HCT116 (cell line): ENCODE data around the gene EPHB2. TPM values are rescaled to one million over a fixed set of nuclear protein-coding genes. Genes with fewer than 3 reads are reported as not detected.

Experiments used
- ATAC-seq: fragments of 200-7000 bp; cut with Tn5 transposase; 2 replicates; pipeline ENCODE4 v1.9.1; 2020; ENCODE audit warnings: mild to moderate bottlenecking, moderate library complexity
- BruUV-seq: library from RNA; stranded (reverse); fragments of 400-500 nt; replicated peaks from 2 replicates; lab custom pipeline; 2021; lab: Mats Ljungman, UMichigan
- CTCF ChIA-PET: fragments of 300-600 bp; sonication (Branson Sonifier 250); formaldehyde crosslinking; loops from one replicate; lab custom pipeline; 2021; ENCODE audit warnings: antibody characterized with exemption; lab: Charles Lee
- POLR2A ChIA-PET: fragments of 300-600, 350-600 bp; sonication (Branson Sonifier 250); formaldehyde crosslinking; loops from one replicate; lab custom pipeline; 2021; ENCODE audit warnings: antibody characterized with exemption; lab: Charles Lee
- RAD21 ChIA-PET, 2 experiments: fragments of 300-600 bp; sonication (Branson Sonifier 250); formaldehyde crosslinking; loops; one replicate each; lab custom pipeline; 2023; ENCODE audit warnings: low total read pairs in 2 of 2; ENCODE audit not compliant: uncharacterized antibody in 2 of 2, unreplicated experiment in 2 of 2, low non-redundant PET in 1 of 2; lab: Charles Lee
- DNase-seq: peaks from one replicate; pipeline ENCODE4 v3.0.0-alpha.2; 2010; ENCODE audit warnings: low read depth, low spot score
- H2AFZ ChIP-seq: fragments of 200-600 bp; shearing (Covaris generic), sonication (generic); 2 replicates; pipeline ENCODE4 v1.6.1; 2017; ENCODE audit warnings: low read depth, mixed run types, mixed read lengths, antibody characterized with exemption, low read length; ENCODE audit not compliant: poor library complexity, severe bottlenecking
- H3K27ac ChIP-seq: 2 replicates; pipeline ENCODE4 v1.5.1; 2012; ENCODE audit warnings: low read depth, low read length
- H3K27me3 ChIP-seq: fragments of 200-600 bp; sonication (generic); 2 replicates; pipeline ENCODE4 v1.6.1; 2016; ENCODE audit warnings: mixed run types, low read length, mixed read lengths; ENCODE audit not compliant: insufficient read depth
- H3K36me3 ChIP-seq, 2 experiments: fragments of 200-500 bp in 1 of 2; fragments of 200-600 bp in 1 of 2; sonication (Bioruptor generic) in 1 of 2; sonication (generic) in 1 of 2; 2 replicates each; pipeline versions ENCODE4 v1.5.1 to v1.6.1; 2014 to 2016; ENCODE audit warnings: low read length in 2 of 2, inconsistent platforms in 1 of 2, mixed read lengths in 1 of 2, mixed run types in 1 of 2; ENCODE audit not compliant: insufficient read depth in 2 of 2, control insufficient read depth in 1 of 2
- H3K4me1 ChIP-seq, 2 experiments: fragments of 200-600 bp in 1 of 2; sonication (generic) in 1 of 2; 2 replicates each; pipeline versions ENCODE4 v1.5.1 to v1.6.1; 2012 to 2017; ENCODE audit warnings: low read length in 2 of 2, inconsistent platforms in 1 of 2, mild to moderate bottlenecking in 1 of 2, mixed read lengths in 1 of 2, mixed run types in 1 of 2, moderate library complexity in 1 of 2; ENCODE audit not compliant: insufficient read depth in 2 of 2, control insufficient read depth in 1 of 2
- H3K4me2 ChIP-seq: fragments of 200-600 bp; sonication (generic); 2 replicates; pipeline ENCODE4 v1.6.1; 2017; ENCODE audit warnings: mixed run types, low read length, mixed read lengths
- H3K4me3 ChIP-seq, 2 experiments: fragments of 200-600 bp in 1 of 2; sonication (generic) in 1 of 2; replicated peaks in 1 of 2; 2 replicates each; pipeline ENCODE4 v1.5.1; 2011 to 2016; ENCODE audit warnings: low read length in 2 of 2, control low read depth in 1 of 2, low read depth in 1 of 2, mild to moderate bottlenecking in 1 of 2, mixed read lengths in 1 of 2, mixed run types in 1 of 2
- H3K79me2 ChIP-seq: fragments of 200-600 bp; sonication (generic); 2 replicates; pipeline ENCODE4 v1.6.1; 2017; ENCODE audit warnings: mild to moderate bottlenecking, mixed run types, low read length, moderate library complexity, mixed read lengths; ENCODE audit not compliant: insufficient read depth
- H3K9ac ChIP-seq: fragments of 200-600 bp; sonication (generic); 2 replicates; pipeline ENCODE4 v1.6.1; 2016; ENCODE audit warnings: low read length, mixed read lengths
- H3K9me2 ChIP-seq: fragments of 200-600 bp; sonication (generic), shearing (Covaris generic); 2 replicates; pipeline ENCODE4 v1.6.1; 2017; ENCODE audit warnings: mixed run types, mild to moderate bottlenecking, moderate library complexity; ENCODE audit not compliant: insufficient read depth
- H3K9me3 ChIP-seq, 2 experiments: fragments of 200-500 bp in 1 of 2; fragments of 200-600 bp in 1 of 2; sonication (Bioruptor generic) in 1 of 2; sonication (generic) in 1 of 2; 2 replicates each; pipeline ENCODE4 v1.6.1; 2014 to 2017; ENCODE audit warnings: low read length in 2 of 2, mixed read lengths in 2 of 2, inconsistent platforms in 1 of 2, low read depth in 1 of 2, mild to moderate bottlenecking in 1 of 2, mixed run types in 1 of 2, moderate library complexity in 1 of 2; ENCODE audit not compliant: control insufficient read depth in 1 of 2, insufficient read depth in 1 of 2
- H4K20me1 ChIP-seq: fragments of 200-600 bp; sonication (generic), shearing (Covaris generic); 2 replicates; pipeline ENCODE4 v1.6.1; 2017; ENCODE audit warnings: mixed run types, mild to moderate bottlenecking, moderate library complexity; ENCODE audit not compliant: insufficient read depth
- CBX3 ChIP-seq: IDR thresholded peaks from 2 replicates; pipeline ENCODE4 v1.6.1; 2012; ENCODE audit warnings: low read depth
- EGR1 ChIP-seq: IDR thresholded peaks from 2 replicates; pipeline ENCODE4 v1.6.1; 2012; ENCODE audit warnings: low read depth
- EZH2phosphoT487 ChIP-seq: fragments of 200-600 bp; IDR thresholded peaks from 2 replicates; pipeline ENCODE4 v1.6.1; 2018; ENCODE audit warnings: antibody characterized with exemption, borderline replicate concordance
- FOSL1 ChIP-seq: IDR thresholded peaks from 2 replicates; pipeline ENCODE4 v1.6.1; 2012; ENCODE audit warnings: low read depth
- RAD21 ChIP-seq: IDR thresholded peaks from 2 replicates; pipeline ENCODE4 v1.6.1; 2012; ENCODE audit warnings: low read depth, mild to moderate bottlenecking
- SIN3A ChIP-seq: IDR thresholded peaks from 2 replicates; pipeline ENCODE4 v1.6.1; 2012; ENCODE audit warnings: low read depth
- ZNF274 ChIP-seq: fragments of 200-500 bp; sonication (Bioruptor generic); IDR thresholded peaks from 2 replicates; pipeline ENCODE4 v1.6.1; 2014; ENCODE audit warnings: mild to moderate bottlenecking, low read depth, low read length, inconsistent platforms
- intact Hi-C: fragments of 100-400 bp; cut with micrococcal nuclease; formaldehyde crosslinking; loops from 2 replicates; pipeline ENCODE4 v1.10.0; 2022
- total RNA-seq: library from RNA; stranded (reverse); gene quantifications from one replicate; pipeline ENCODE4 v1.2.1, GENCODE V29; 2021; ENCODE audit not compliant: unreplicated experiment

EPHB2 gene
- total RNA-seq, 1 experiment from 2014 or later, result 19.5 TPM

DNA sequence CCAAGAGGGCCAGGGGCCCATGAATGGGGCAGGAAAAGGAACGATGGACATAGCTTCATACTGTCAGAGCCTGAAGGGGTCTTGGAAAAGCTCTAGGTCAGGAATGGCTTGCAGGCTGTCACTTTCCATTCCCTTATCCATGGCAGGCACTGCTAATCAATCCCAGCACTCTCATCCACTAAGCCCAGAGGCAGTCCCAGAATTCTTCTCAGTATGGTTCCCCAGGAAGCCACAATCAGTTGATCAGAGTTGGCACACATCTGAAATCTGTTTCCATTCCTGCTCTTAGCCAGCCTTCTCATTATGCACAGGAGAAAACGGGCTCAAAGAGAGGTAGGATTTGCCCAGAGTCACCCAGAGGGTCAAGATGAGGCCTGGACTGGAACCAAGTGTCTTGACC lies 196.3 kb downstream of the EPHB2 start:
- TF ChIP-seq ZNF274 (no peak), SIN3A (no peak), CBX3 (no peak), EGR1 (no peak)
- CTCF ChIA-PET, result no interaction called here
- BruUV-seq, result no TSS peak

DNA sequence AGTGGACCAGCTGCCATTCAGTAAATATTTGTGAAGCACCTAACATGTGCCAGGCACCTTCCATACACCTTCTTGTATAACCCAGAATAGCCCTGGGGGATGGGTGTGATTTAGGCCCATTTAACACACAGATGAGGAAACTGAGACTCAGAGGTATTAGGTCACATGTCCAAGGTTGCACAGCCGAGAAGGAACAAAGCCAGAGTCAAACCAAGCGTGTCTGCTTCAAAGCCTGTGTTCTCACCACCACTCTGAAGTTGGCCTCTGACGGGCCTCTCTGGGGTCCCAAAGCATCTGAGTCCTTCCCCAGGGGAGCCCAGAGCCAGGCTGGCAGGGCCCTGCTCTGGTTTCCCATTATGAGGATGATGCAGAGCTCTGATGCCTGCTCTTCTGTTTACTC lies 196.9 kb downstream of the EPHB2 start:
- ChIA-PET POLR2A (no interaction called here), RAD21 (no interaction called here), CTCF (no interaction called here)
- H3K79me2 ChIP-seq, result no peaks in the 10 kb centered on the region
- no TSS peak for BruUV-seq
- H3K4me2 ChIP-seq, result no peak overlapping the region
- intact Hi-C loops, result no loop called here
- no peak overlapping the region for H3K27ac ChIP-seq
- no peak overlapping the region for H3K9ac ChIP-seq
- H4K20me1 ChIP-seq, result no peaks in the 10 kb centered on the region
- H2AFZ ChIP-seq, result no peak overlapping the region
- no peak for DNase-seq
- no peaks in the 10 kb centered on the region for H3K27me3 ChIP-seq
- no peaks in the 10 kb centered on the region for H3K9me3 ChIP-seq
- H3K4me1 ChIP-seq, result no peaks in the 10 kb centered on the region
- TF ChIP-seq EZH2phosphoT487 (no peak), FOSL1 (no peak), ZNF274 (no peak), RAD21 (no peak)
- TF ChIP-seq, all 23 proteins: peak for 0
- Histone ChIP-seq H3K36me3 (no peaks in the 10 kb centered on the region), H3K4me3 (no peak overlapping the region), H3K9me2 (no peaks in the 10 kb centered on the region)
- ATAC-seq, result no peak

More for the DNA sequence above, 196.3 kb downstream of the EPHB2 start:
- Histone ChIP-seq H3K4me1 (no peaks in the 10 kb centered on the region), H3K27ac (no peak overlapping the region), H3K9ac (no peak overlapping the region), H3K79me2 (no peaks in the 10 kb centered on the region), H3K27me3 (no peaks in the 10 kb centered on the region), H3K9me2 (no peaks in the 10 kb centered on the region), H4K20me1 (no peaks in the 10 kb centered on the region), H3K9me3 (no peaks in the 10 kb centered on the region), H3K4me3 (no peak overlapping the region), H3K36me3 (no peaks in the 10 kb centered on the region), H2AFZ (no peak overlapping the region), H3K4me2 (no peak overlapping the region)
- intact Hi-C loops, result no loop called here
- no peak for DNase-seq
- no peak for ATAC-seq
- ChIA-PET RAD21 (no interaction called here), POLR2A (no interaction called here)
